SIG-M5 treated with dmso at 0.1 percent for 504 hours (cell line): ENCODE data around the gene CALN1.
"Not testable (repeated sequence)": the region's sequence is repeated elsewhere in the genome, so short reads cannot be mapped to it uniquely, and the experiment has no call there.

ENCODE experiments used
- DNase-seq: peaks from one replicate; lab custom pipeline; 2025; ENCODE audit not compliant: unreplicated experiment; lab: John Stamatoyannopoulos, UW

The CALN1 gene

GRCh38 chr7:71753956-71754664 lies 658.0 kb downstream of the CALN1 start:
- DNase-seq, result no peak

- DNase-seq, result no peak
These were observed 658.9 kb downstream of the CALN1 start for GRCh38 chr7:71753236-71753635.

- DNase-seq, result no peak
These were observed 659.8 kb downstream of the CALN1 start for GRCh38 chr7:71752171-71752935.

- no peak for DNase-seq
These were observed 661.8 kb downstream of the CALN1 start for GRCh38 chr7:71750290-71750689.

- no peak for DNase-seq
These were observed 666.1 kb downstream of the CALN1 start for GRCh38 chr7:71746006-71746405.

GRCh38 chr7:71740174-71740560 lies 672.0 kb downstream of the CALN1 start:
- no peak for DNase-seq

GRCh38 chr7:71739520-71740173 lies 672.5 kb downstream of the CALN1 start:
- no peak for DNase-seq

GRCh38 chr7:71737931-71738540 lies 674.1 kb downstream of the CALN1 start:
- DNase-seq, result not testable (repeated sequence)

GRCh38 chr7:71735961-71736556 lies 676.1 kb downstream of the CALN1 start:
- DNase-seq, result peak; percentile 32

- DNase-seq, result peak; percentile 52
These were observed 678.8 kb downstream of the CALN1 start for GRCh38 chr7:71733107-71733870.

GRCh38 chr7:71731740-71732139 lies 680.4 kb downstream of the CALN1 start:
- no peak for DNase-seq
